GM12878 (cell line): ENCODE measurements around the gene RPL22. TPM values are rescaled to one million over a fixed set of nuclear protein-coding genes. Genes with fewer than 3 reads are reported as not detected.

Experiments used
- ATAC-seq: fragments of 200-7000 bp; cut with Tn5 transposase; 3 replicates; pipeline ENCODE4 v1.9.1; 2020; ENCODE audit warnings: mild to moderate bottlenecking, moderate library complexity
- BruUV-seq: library from RNA; stranded (reverse); fragments of 400-500 nt; replicated peaks from 2 replicates; lab custom pipeline; 2021; lab: Mats Ljungman, UMichigan
- CTCF ChIA-PET: fragments of 300-600 bp; sonication (Branson Sonifier 250); formaldehyde crosslinking; extraction: SDS; loops from one replicate; lab custom pipeline; 2021; ENCODE audit warnings: inconsistent platforms; lab: Yijun Ruan, JAX
- POLR2A ChIA-PET: fragments of 350-600 bp; formaldehyde crosslinking; extraction: SDS; loops from one replicate; lab custom pipeline; 2021; ENCODE audit warnings: inconsistent platforms; lab: Charles Lee
- RAD21 ChIA-PET: fragments of 300-600 bp; sonication (Branson Sonifier 250); formaldehyde crosslinking; loops from one replicate; lab custom pipeline; 2023; ENCODE audit warnings: antibody characterized with exemption; ENCODE audit not compliant: unreplicated experiment; lab: Charles Lee
- SMC1A ChIA-PET: fragments of 300-600 bp; sonication (Branson Sonifier 250); formaldehyde crosslinking; loops from one replicate; lab custom pipeline; 2023; ENCODE audit not compliant: unreplicated experiment, uncharacterized antibody; lab: Charles Lee
- DNase-seq: peaks from one replicate; pipeline ENCODE4 v3.0.0-alpha.2; 2011; ENCODE audit warnings: low read depth, low spot score
- FAIRE-seq: peaks from 3 replicates; lab custom pipeline; 2011; peaks lifted over from hg19 to GRCh38; lab: Jason Lieb, UNC
- H2AFZ ChIP-seq: 2 replicates; pipeline ENCODE4 v1.6.0; 2011; ENCODE audit warnings: low read depth, low read length, control low read depth; ENCODE audit not compliant: control insufficient read depth
- H3K27ac ChIP-seq: 2 replicates; pipeline ENCODE4 v1.5.1; 2011; ENCODE audit warnings: control low read depth; ENCODE audit not compliant: control insufficient read depth, insufficient read depth
- H3K27me3 ChIP-seq, 2 experiments: replicated peaks in 1 of 2; 2 replicates each; pipeline versions ENCODE4 v1.6.0 to v1.6.1; 2011; ENCODE audit warnings: low read length in 1 of 2; ENCODE audit not compliant: control insufficient read depth in 2 of 2, insufficient read depth in 2 of 2
- H3K36me3 ChIP-seq, 2 experiments: 2 replicates each; pipeline ENCODE4 v1.5.1; 2011; ENCODE audit warnings: low read length in 1 of 2; ENCODE audit not compliant: control insufficient read depth in 2 of 2, insufficient read depth in 2 of 2
- H3K4me1 ChIP-seq: 2 replicates; pipeline ENCODE4 v1.6.1; 2011; ENCODE audit warnings: mild to moderate bottlenecking, low read length, moderate library complexity, mixed read lengths; ENCODE audit not compliant: control insufficient read depth, insufficient read depth
- H3K4me2 ChIP-seq: 2 replicates; pipeline ENCODE4 v1.6.0; 2011; ENCODE audit warnings: control low read depth; ENCODE audit not compliant: control insufficient read depth, insufficient read depth
- H3K4me3 ChIP-seq: fragments of 200-600 bp; sonication (generic); 2 replicates; pipeline ENCODE4 v1.5.1; 2016
- H3K79me2 ChIP-seq: 2 replicates; pipeline ENCODE4 v1.6.0; 2011; ENCODE audit warnings: low read length; ENCODE audit not compliant: control insufficient read depth, insufficient read depth
- H3K9ac ChIP-seq: 2 replicates; pipeline ENCODE4 v1.8.0; 2011; ENCODE audit warnings: low read length, control low read depth, mixed read lengths; ENCODE audit not compliant: control insufficient read depth, insufficient read depth
- H3K9me3 ChIP-seq: replicated peaks from 3 replicates; pipeline ENCODE4 v1.5.1; 2011; ENCODE audit warnings: mild to moderate bottlenecking, low read length; ENCODE audit not compliant: control insufficient read depth, insufficient read depth
- H4K20me1 ChIP-seq: 2 replicates; pipeline ENCODE4 v1.6.0; 2011; ENCODE audit not compliant: control insufficient read depth, insufficient read depth
- CEBPB ChIP-seq, 2 experiments: fragments of 150-350 bp in 1 of 2; IDR thresholded peaks; 2 replicates each; pipeline ENCODE4 v1.6.1; 2012 to 2014; ENCODE audit warnings: low read depth in 2 of 2, low read length in 2 of 2, borderline replicate concordance in 1 of 2, inconsistent platforms in 1 of 2
- CHD1 ChIP-seq: IDR thresholded peaks from 2 replicates; pipeline ENCODE4 v1.6.1; 2012; ENCODE audit warnings: low read depth, low read length, improper control_type of control experiment
- ETV6 ChIP-seq, 2 experiments: fragments of 450-650 bp in 1 of 2; IDR thresholded peaks in 1 of 2; conservative IDR thresholded peaks in 1 of 2; 2 replicates each; pipeline ENCODE4 v1.6.1; 2014; ENCODE audit warnings: antibody characterized with exemption in 1 of 2, borderline replicate concordance in 1 of 2, low read depth in 1 of 2, mild to moderate bottlenecking in 1 of 2, moderate library complexity in 1 of 2
- FOS ChIP-seq: IDR thresholded peaks from 3 replicates; pipeline ENCODE4 v1.6.1; 2011; ENCODE audit warnings: borderline replicate concordance; ENCODE audit not compliant: insufficient read length; ENCODE audit errors: extremely low read depth
- HDAC2 ChIP-seq: fragments of 200-600 bp; sonication (generic); IDR thresholded peaks from 2 replicates; pipeline ENCODE4 v1.6.1; 2017
- MAX ChIP-seq: IDR thresholded peaks from 2 replicates; pipeline ENCODE4 v1.6.1; 2012; ENCODE audit warnings: low read depth, low read length, improper control_type of control experiment
- MEF2B ChIP-seq: fragments of 450-650 bp; IDR thresholded peaks from 2 replicates; pipeline ENCODE4 v1.6.1; 2018; ENCODE audit warnings: mild to moderate bottlenecking, moderate library complexity; ENCODE audit not compliant: partially characterized antibody, poor library complexity, severe bottlenecking
- MYC ChIP-seq: IDR thresholded peaks from 2 replicates; pipeline ENCODE4 v1.6.1; 2011; ENCODE audit warnings: mild to moderate bottlenecking, low read length, moderate library complexity, inconsistent platforms; ENCODE audit not compliant: insufficient read depth, insufficient replicate concordance, insufficient read length, severe bottlenecking
- POLR2AphosphoS5 ChIP-seq: IDR thresholded peaks from 2 replicates; pipeline ENCODE4 v1.6.1; 2011; ENCODE audit warnings: mild to moderate bottlenecking, low read length, inconsistent platforms
- RAD51 ChIP-seq: fragments of 450-650 bp; IDR thresholded peaks from 2 replicates; pipeline ENCODE4 v1.6.1; 2016; ENCODE audit warnings: moderate library complexity, mild to moderate bottlenecking, inconsistent platforms
- RFX5 ChIP-seq: IDR thresholded peaks from 2 replicates; pipeline ENCODE4 v1.6.1; 2011; ENCODE audit warnings: low read depth, low read length, improper control_type of control experiment
- SUPT20H ChIP-seq: IDR thresholded peaks from 2 replicates; pipeline ENCODE4 v1.6.1; 2011; ENCODE audit warnings: low read depth, mild to moderate bottlenecking, low read length, moderate library complexity, borderline replicate concordance; ENCODE audit not compliant: control insufficient read depth
- TAF1 ChIP-seq: IDR thresholded peaks from 2 replicates; pipeline ENCODE4 v1.6.1; 2011; ENCODE audit warnings: mild to moderate bottlenecking, low read depth, low read length, borderline replicate concordance
- TCF12 ChIP-seq: IDR thresholded peaks from 2 replicates; pipeline ENCODE4 v1.6.1; 2011; ENCODE audit warnings: low read depth, mild to moderate bottlenecking, low read length
- YBX1 ChIP-seq: fragments of 450-650 bp; IDR thresholded peaks from 2 replicates; pipeline ENCODE4 v1.6.1; 2016; ENCODE audit warnings: antibody characterized with exemption
- ZNF207 ChIP-seq: fragments of 450-650 bp; IDR thresholded peaks from 2 replicates; pipeline ENCODE4 v1.6.1; 2014; ENCODE audit warnings: antibody characterized with exemption, mild to moderate bottlenecking, borderline replicate concordance
- WGBS: methylation state at CpG from one replicate; pipeline ENCODE4 v1.1.6; 2016; ENCODE audit warnings: low lambda C conversion rate; ENCODE audit not compliant: insufficient replicate concordance, insufficient coverage; ENCODE audit errors: missing lambda C conversion rate; 5-methylcytosine and 5-hydroxymethylcytosine counted together
- in situ Hi-C: fragments of 300-500 bp; cut with MboI; formaldehyde crosslinking; loops from 9 replicates; pipeline ENCODE4 v1.14.3; 2018; ENCODE audit warnings: mixed read lengths
- intact Hi-C: fragments of 100-400 bp; cut with micrococcal nuclease; formaldehyde crosslinking; loops from one replicate; pipeline ENCODE4 v1.14.2; 2022; ENCODE audit not compliant: unreplicated experiment
- polyA plus RNA-seq, 11 experiments: library from polyadenylated mRNA; depleted of rRNA in 4 of 11; unstranded in 6 of 11; stranded (reverse) in 5 of 11; fragments of >200 nt; fragmentation: Nextera tagmentation in 4 of 11; fragmentation: Illumina TruSeq in 1 of 11; extraction: Ambion mirVana in 4 of 11; extraction: Trizol in 1 of 11; gene quantifications; 1 replicate in 1 of 11; 2 replicates in 10 of 11; pipeline versions ENCODE4 v1.2.1 to v1.2.3, GENCODE V29; 2011 to 2016; ENCODE audit warnings: inconsistent platforms in 2 of 11, missing spikeins in 2 of 11, low read depth in 1 of 11
- total RNA-seq, 4 experiments: library from RNA; depleted of rRNA in 3 of 4; stranded (reverse); fragments of >200 nt in 3 of 4; fragmentation: Illumina TruSeq in 1 of 4; extraction: Trizol in 1 of 4; gene quantifications; 2 replicates each; pipeline versions ENCODE4 v1.2.1 to v1.2.3, GENCODE V29; 2013 to 2021

The RPL22 gene
- total and polyA plus RNA-seq, 10 of the 15 experiments (the other 5 are each of a cell fraction or from before 2014, with no cell fraction given), result 191 to 560 (median 430) TPM

GRCh38 chr1:6170742-6171201 is 28.6 kb downstream of the RPL22 start:
- Histone ChIP-seq H3K9me3 (no peaks in the 10 kb centered on the region; the same call in 2 of the 3 replicates), H3K4me1 (no peaks in the 10 kb centered on the region), H3K79me2 (no peaks in the 10 kb centered on the region), H3K36me3 (no peaks in the 10 kb centered on the region), H3K4me2 (no peak overlapping the region), H3K27me3 (no peaks in the 10 kb centered on the region; a peak in 2 of 4 replicates), H3K27ac (no peak overlapping the region), H2AFZ (no peak overlapping the region), H3K9ac (no peak overlapping the region), H4K20me1 (no peaks in the 10 kb centered on the region), H3K4me3 (no peak overlapping the region)
- ChIA-PET RAD21 (interaction anchor here (0.5 kb wide), 1 partner anchor 18 kb away, joined by 3 read pairs; no protein-coding TSS in a partner anchor), CTCF (no interaction called here), POLR2A (no interaction called here), SMC1A (no interaction called here)
- ATAC-seq, result no peak
- no peak for FAIRE-seq
- no TSS peak for BruUV-seq
- TF ChIP-seq SUPT20H (no peak), HDAC2 (no peak), YBX1 (no peak), CEBPB (IDR thresholded peaks at IDR 0.05; ENCODE audit: borderline replicate concordance in 1 of 2, low read depth in 2 of 2, low read length in 2 of 2) (no peak), RFX5 (no peak), CHD1 (no peak), FOS (no peak), POLR2AphosphoS5 (no peak), MEF2B (no peak), RAD51 (no peak), TAF1 (no peak), MAX (no peak), TCF12 (no peak), MYC (no peak), ETV6 (conservative IDR thresholded peaks at IDR 0.05 in 1 of 2, IDR thresholded peaks at IDR 0.05 in 1 of 2; ENCODE audit: borderline replicate concordance in 1 of 2, low read depth in 1 of 2) (no peak), ZNF207 (no peak)
- in situ Hi-C loops, result no loop called here
- no peak for DNase-seq
- WGBS, result 26% methylated on average over 19 of the region's 19 CpGs
- intact Hi-C loops, result no loop called here
